Stromal cell of bone marrow (primary cell): ENCODE measurements around the gene PDE6D.
A peak's percentile ranks its signal among the peaks of the same experiment; 100 is the strongest.

Source experiments
- DNase-seq: peaks from one replicate; pipeline ENCODE4 v3.0.0-alpha.2; 2012; ENCODE audit warnings: low read depth

Gene PDE6D

DNA sequence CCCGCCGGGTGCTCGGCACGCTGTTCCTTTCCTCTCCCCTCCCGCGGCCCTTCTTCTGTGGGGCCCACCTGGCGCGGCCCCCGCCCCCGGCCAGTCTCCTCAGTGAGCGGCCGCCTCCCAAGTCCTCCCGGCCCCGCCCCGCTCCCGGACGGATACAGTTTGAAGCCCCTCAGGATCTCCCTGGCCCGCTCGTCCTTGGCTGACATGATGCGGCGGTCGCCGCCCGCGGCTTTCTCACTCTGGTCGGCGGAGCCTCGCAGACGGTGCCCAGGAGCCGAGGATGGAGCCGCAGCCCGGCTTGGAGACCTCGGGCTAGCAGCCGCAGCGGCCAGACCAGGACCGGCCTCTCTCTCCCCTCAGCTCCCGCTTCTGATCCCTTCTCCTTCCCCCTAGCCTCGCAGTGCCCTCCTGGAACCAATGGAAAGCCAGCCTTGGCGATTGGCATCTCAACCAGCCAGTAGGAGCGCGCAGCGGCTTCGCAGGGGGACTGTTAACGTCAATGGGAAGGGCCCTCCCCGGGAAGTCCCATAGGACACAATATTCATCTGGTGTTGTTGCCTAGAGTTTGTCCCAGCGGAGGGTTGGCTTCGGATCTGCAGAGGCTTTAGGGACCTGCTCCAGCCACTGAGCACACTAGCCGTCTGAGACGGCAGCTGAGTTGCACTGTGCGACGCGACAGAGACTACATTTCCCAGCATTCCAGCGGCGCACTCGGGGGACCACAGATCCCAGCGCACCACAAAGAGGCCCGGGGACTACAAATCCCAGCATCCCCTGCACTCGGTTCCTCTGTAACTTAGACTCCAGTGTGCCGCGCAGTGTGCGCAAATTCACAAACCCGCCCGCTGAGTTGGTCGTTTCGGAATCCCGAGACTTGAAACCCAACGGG is at the start of gene PDE6D:
PDE6D (minus strand) TSS at position 374 of the 889 bp plus-strand sequence; CDS start at position 206, 168 bp downstream.
- DNase-seq: peak; percentile 98

DNA sequence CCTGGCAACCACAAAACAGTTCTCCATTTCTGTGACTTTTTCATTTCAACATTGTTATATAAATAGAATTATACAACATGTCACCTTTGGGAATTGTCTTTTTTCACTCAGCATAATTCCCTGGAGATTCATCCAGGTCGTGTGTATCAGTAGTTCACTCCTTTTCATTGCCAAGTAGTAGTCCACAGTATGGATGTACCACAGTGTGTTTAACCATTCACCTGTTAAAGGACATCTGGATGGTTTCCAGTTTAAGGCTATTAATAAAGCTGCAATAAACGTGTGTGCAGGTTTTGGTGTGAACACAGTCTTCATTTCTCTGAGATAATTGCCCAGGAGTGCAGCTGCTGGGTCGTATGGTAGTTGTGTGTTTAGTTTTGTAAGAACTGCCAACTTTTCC is 40.8 kb upstream of the PDE6D start:
- DNase-seq: no peak

DNA sequence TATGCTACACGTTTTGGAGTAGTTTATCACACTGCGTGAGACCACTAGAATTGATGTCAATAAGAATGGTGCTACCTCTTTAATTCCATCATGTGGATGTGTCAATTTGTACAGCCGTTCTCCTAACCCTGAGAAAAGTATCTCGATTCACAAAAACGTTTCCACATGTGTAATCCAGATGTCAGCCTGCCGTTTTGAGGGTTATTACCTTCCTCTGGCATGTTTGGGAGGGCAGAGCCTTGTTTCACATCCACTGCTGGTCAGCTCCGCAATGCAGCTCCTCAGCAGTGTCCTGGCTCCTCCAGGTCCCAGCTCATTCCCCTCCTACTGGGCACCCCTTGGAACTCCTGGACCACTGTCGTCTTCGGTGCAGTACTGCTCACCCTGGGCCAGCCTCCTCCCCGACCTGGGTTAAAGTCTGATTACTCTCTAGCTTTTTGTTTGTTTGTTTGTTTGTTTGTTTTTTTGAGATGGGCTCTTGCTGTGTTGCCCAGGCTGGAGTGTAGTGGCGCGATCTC is 39.8 kb upstream of the PDE6D start:
- no peak for DNase-seq

DNA sequence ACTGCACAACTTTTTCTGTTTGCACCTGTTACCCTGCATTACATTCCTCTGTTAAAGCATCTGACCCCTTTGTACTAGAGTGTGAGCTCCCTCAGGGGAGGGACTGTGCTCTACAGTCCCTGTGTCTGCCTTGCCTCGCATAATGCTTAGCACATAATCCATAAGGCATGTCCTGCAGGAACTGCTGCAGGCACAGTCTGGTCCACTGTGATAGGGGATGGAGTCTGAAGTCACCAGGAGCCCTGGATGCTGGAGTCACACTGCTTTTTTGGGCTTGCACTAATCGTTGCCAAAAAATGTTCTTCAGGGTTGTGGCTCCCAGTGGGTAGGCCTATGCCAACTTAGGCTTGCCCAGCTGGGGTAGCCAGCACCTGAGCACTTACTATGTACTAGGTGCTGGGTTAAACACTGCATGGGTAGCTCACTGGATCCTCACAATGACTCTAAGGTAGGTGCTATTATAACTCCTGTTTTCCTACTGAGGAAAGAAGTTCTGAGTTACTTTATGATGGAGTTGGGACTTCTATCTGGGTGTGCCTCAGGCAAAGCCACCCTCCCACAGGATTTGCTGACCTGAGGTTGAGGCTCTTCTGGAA is 38.5 kb upstream of the PDE6D start:
- no peak for DNase-seq

DNA sequence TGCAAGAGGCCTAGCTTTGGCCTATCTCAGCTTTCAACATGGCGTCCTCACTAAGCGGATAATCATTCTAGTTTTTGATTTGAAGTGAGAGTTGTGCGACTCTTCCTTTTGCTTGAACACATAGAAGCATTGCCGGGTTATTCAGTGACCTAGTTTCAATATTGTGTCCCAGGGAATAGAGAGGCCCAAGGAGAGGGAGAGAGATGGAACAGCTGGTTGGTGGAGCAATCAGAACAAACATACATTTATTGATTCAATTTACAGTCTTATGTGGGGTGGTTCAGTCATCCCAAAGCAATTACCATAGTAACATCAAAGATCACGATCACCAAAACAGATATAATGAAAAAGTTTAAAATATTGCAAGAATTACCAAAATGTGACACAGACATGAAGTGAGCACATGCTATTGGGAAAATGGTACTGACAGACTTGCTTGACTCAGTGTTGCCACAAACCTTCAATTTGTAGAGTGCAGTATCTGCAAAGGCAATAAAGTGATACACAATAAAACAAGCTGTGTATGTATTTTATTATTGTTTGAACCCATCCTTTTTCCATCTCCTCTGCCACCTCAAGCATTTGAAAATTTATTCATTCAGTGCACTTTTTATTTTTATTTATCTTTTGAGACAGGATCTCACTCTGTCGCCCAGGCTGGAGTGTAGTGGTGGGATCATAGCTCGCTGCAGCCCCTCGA is 35.4 kb upstream of the PDE6D start:
- DNase-seq: no peak

DNA sequence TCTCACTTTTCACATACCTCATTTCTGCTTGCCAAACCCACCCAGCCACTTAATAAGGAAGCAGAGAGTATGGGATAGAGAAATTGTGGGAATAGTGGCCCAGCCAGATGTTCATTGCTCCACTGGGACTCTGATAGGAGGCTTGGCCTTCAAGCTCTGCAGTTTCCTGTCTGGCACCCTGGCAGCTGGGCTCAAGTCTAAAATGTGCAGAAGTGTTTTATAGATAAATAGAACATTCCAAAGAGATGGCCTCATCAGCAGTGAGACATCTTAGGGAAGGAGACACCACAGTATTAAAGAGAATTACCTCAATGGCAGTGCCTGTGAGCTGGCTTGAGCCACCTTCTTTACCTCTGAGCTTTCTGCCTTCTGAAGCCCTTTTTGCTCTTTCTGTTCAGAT is 29.8 kb upstream of the PDE6D start:
- peak; percentile 20 for DNase-seq

DNA sequence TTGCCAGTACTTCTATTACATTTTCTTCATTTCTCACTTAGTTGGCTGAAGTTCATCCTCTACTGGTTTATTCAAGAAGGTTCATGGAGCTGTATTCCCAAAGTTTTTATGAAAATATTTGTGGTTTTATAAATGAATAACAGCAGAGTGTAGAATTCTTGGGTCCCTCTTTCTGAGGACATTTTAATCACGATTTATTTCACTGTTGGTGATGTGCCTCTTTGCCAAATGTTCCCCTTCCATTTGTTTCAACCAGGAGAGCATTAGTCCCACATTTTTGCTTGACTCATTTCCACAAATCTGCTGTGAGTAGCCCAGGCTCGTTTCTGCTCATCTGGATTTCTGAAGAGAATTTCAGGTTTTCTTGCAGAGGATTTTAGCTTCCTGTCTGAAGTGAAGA is 25.9 kb upstream of the PDE6D start:
- DNase-seq: no peak

DNA sequence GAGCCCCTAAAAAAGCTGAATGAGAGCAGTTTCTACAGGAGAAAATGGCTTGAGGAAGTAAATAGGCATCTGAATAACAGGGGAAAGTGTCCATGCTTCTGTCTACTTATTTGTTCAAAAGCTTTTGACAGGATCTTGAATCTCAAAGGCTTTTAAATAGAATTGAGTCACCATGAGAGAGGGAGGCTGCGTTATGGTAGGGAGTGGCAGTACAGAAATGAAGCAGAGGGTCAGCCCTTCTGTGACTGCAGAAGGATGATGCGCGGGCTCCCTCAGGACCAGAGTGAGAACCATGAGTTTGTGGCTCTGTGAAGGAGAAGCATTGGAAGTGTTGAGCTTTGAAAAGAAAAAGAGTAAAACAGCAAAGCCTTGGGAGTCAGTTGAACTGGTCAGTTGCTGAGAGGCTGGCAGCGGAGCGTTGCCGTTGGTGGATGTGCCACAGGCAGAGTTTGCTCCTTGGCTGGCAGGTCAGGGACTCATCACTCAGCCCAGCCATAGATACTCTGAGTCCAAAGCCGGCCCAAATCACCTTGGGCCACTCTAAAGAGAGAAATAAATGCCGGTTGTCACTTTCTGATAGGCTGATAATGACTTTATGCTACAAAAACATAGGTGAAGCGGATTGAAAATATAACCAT is 22.5 kb upstream of the PDE6D start:
- peak; percentile 3 for DNase-seq

DNA sequence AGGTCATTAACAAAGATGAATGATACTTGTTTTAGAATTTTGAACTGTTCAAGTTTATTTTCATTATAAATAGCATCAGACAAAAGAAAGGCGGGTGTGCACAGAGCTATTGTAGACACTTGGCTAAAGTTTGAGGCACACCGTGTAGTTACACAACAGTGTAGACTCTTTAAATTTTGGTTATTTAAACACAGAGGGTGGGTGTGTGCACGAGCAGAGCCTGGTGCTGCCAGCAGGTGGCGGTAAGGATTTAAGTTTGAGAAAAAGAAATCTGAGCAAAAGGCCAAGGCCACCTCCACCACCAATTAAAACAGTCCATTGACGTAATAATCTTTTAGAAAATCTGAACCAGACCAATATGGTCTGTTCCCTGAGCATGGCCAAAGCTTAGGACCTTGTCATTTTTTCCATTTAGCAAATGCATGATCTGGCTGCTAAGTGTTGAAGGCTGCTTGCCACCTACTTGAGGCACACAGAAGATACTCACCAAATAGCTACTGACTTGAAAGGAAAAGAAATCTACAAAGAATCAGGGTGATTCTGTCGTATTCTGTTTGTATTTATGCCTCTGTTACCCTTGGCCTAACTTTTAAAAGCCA is 19.5 kb upstream of the PDE6D start:
- peak; percentile 11 for DNase-seq

DNA sequence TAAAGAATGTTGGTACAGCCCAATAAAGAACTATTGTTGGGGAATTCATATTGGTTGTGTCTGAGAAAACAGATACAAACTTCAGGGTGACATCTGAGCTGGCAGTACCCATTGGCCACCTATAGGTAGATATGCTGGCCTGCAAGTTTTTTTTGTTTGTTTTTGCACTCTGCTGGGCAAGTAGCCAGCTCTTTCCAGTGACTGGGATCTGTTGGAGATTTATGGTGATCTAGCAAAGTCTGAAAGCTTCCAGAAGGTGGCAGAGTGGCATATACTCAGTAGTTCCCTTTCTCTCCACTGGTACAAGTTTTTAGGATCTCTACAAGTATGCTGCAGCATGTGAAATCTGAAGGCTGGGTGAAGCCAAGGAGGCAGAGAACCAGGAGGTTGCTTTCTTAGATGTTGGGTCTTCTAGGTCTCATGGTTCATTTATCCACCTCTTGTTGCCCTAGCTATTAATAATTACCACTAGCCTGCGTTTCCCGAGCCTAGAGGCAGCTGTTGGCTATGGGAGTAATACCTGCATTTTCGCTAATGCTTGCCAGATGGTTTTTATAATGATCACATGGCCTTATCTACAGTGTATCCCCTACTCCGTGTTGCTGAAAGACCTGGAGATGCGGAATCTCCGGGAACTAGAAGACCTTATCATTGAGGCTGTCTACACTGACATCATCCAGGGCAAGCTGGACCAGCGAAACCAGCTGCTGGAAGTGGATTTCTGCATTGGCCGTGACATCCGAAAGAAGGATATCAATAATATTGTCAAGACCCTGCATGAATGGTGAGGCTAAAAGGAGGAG is 14.6 kb upstream of the PDE6D start:
- DNase-seq: peak; percentile 41

DNA sequence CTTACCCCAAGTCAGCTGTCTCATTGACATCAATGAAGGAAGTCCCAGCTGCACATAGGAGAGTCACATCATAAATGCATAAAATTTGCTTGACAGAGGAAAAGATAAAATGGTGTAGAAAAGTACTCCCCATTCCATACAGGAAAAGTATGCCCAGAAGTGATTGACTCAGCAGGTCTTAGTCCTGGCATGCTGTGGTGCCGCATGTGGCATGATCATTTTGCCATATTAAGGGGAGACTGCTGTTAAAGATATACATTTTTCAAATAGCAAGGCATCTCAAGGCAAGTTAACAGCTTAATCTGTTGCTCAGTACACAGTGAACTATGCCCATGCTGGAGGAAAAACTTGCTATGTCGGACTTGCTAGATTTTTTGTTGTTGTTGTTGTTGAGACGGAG is 13.3 kb upstream of the PDE6D start:
- no peak for DNase-seq

DNA sequence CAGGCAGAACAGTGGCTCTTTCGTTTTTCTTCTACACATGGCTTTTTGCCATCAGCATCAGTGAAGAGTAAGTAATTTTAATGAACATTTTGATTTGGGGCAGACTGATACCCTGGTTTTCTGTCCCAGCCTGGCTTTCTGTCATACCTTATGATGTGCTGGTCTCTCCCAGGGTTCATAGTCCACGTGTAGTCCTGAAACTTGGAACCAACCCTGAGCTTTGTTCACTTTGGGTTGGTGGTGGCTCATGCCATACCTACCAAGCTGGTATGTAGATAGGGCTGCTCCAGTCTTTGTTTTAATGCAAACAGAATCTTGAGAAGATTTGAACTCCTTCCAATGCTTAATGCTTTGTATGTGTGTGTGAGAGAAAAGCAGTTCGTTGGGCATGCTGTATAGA is 10.0 kb upstream of the PDE6D start:
- no peak for DNase-seq

DNA sequence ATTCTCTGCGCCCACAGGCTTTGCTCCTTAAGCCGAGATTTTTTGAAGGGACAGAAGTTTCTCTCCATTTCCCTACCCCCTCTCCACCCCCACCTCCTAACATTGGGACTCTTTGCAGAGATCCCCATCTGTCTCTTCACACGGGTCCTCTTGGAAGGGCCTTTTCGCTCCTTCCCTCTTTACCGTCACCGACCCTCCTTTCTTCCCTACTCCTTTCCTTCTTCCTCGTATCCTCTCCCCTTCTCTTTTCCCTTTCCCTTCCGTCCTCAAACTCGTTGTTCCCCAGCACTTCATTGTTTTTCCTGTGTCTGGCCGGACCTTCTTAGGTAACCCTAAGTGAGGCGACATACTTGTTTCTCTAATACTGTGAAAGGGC is 5.8 kb upstream of the PDE6D start:
- no peak for DNase-seq

DNA sequence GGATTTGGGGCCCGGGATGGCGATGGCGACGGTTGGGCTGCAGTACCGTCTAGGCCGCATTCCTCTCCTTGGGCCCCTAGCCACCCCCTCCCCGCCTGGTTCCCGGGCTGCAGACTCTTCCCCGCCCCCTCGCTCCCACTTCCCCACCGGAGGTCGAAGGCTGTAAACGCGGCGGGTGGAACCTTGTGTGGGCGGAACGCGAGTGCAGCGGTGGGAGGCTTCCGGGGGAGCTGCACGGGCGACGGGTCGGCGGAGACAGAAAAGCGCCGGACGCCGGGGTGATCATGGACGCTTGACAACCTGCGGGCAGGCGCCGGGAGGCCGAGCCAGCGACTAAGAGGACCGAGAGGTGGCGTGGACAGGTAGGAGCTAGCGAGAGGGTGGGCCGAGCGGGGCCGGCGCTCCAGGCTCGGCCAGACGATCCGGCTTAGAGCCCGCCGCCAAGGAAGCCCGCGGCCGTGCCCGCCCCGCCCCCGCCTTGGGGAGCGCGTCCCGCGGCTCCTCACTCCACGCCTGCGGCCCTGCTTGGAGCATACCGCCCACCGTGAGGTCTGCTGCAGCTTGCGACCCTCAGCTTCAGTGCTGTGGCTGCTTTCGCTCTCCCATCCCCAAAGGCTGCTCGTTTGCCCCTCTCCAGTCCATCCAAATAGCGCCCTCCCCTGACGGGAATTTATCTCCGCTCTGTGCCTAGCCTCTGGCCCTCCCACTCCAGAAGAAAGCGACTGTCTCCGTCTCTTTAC is 5.3 kb upstream of the PDE6D start, which contains the start of gene COPS7B:
COPS7B (plus strand) TSS at position 269 of the 740 bp plus-strand sequence. CDS start 2,126 bp downstream, outside the sequence.
- peak; percentile 46 for DNase-seq

DNA sequence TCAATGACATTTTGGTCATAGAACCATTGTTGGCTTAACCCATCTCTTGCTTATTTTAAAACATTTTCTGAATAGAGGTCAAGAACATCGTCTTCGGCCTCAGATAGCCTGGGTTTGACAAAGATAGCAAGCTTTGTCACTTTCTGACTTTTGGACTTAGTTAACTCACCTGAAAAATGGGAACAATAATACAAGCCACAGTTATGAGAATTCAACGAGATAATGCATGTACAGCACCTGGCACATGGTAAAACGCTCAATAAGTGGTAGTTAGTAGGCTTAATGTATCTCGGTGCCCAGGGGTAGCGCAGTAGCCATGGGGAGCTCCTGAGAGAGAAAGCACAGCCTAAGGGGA is 4.7 kb upstream of the PDE6D start:
- DNase-seq: no peak

DNA sequence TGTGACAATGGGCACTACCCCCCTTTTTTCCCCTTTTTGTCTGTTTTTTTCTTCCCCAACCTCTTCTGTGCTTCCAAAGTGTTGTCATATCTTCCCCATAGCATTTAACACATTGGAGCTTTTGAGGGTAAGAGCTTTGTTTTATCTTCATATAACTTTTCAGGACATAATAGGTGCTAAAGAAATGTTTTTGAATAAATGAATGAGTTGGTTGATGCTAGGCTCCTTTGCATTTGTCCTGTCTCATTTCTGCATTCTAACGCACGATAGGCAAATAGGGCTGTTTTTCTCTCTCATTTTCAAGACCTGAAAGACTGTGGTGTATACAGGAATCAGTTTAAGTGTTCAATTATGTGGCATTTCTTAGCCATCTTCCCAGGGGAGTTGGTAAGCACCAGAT is 4.3 kb upstream of the PDE6D start:
- DNase-seq: no peak

DNA sequence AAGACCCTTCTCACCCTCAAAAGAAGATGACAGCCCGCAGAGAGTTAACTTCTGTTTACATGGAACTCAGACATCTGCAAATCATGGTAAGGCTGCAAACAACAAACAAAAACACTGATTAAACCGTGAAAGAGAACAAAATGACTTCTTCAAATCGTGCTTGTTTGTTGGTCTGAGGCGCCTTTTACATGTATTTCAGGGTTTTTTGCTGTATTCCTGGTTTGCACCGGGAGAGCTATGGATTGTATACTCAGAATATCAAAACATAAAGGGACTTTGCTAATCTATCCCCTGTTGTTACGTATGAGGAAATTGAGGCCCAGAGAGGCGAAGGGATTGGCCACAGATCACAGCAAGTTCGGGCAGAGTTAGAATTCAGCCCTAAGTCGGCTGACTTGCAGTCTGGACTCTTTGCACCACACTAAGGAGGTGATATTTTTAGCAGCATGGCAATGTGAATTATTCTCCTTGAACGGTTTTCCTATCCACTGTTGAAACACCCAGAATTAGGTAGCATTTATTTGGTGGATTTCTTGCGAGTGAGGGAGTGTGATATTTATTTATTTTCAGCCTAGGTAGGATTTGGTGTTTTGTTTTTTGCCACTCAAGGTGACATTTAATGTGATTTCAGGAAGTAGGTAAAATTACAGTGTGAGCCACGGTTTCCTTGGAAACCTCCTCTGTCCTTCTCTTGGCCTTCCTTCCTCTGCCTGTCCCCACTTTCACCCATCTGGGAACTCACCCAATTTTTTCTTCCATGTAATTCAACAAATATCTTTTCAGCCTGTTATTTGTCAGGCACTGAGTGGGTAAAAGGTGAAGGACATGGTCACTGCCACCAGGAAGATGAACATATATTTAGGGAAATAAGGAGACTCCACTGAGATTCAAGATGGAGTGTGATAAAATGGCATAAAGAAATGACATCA is 980 bp upstream of the PDE6D start:
- DNase-seq: peak; percentile 40

DNA sequence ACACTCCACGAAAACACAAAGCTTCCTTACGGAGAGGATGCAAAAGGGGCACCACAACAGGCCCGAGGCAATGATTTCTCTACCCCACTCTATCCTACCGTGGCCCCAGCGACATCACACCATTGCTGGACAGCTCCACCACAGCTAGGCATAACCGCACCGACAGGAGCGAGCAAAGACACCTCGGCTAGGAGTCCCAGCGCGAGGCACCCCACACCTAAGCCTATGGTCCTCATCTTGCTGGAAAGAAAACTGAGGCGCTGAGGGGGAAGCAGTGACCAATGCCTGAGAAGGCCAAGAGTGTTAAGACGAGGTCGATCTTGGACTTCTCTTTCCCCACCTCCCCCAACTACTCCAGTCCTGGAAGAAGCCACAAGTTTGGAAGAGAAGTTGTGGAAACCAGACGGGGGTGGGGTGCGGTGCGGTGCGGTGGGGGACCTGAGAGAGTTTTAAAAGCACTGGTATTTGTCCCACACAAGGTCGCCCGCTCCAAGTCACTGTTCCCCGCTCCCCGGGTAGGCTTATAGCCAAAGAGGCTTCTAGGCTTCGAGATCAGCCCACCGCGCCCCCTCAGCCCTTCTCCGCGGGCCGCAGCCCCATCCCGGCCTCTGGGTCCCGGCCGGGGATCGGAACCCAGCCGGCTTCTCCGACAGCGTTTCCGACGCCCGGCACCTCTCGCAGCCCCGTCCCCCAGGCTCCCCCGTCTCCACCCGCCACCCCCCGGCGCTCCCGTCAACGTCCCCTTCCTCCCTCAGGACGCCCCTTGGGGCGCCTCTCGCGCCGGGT is 766 bp downstream of the PDE6D start:
- DNase-seq: no peak
